Neural cell (in vitro differentiated cells): ENCODE results near the gene NRF1. TPM values are rescaled to one million over a fixed set of nuclear protein-coding genes. Genes with fewer than 3 reads are reported as not detected.

Source experiments
- H2AFZ ChIP-seq: fragments of 200-600, 300-800 bp; sonication (generic), shearing (Covaris generic); 2 replicates; pipeline ENCODE4 v1.6.0; 2014; ENCODE audit warnings: low read depth, mild to moderate bottlenecking, antibody characterized with exemption, low read length, moderate library complexity
- H3F3A ChIP-seq: fragments of 200-600 bp; shearing (Covaris generic); 2 replicates; pipeline ENCODE4 v1.6.1; 2016; ENCODE audit warnings: mild to moderate bottlenecking, moderate library complexity, mixed read lengths, antibody characterized with exemption, low read length; ENCODE audit not compliant: insufficient read depth, poor library complexity, severe bottlenecking
- H3K27ac ChIP-seq: fragments of 200-600, 300-800 bp; sonication (generic), shearing (Covaris generic); 2 replicates; pipeline ENCODE4 v1.5.1; 2014; ENCODE audit warnings: mild to moderate bottlenecking, low read length, moderate library complexity
- H3K27me3 ChIP-seq: fragments of 300-800, 200-600 bp; sonication (generic), shearing (Covaris generic); 2 replicates; pipeline ENCODE4 v1.6.0; 2014; ENCODE audit warnings: mild to moderate bottlenecking, low read depth, low read length, moderate library complexity; ENCODE audit not compliant: insufficient read depth
- H3K36me3 ChIP-seq: fragments of 300-800, 200-600 bp; sonication (generic), shearing (Covaris generic); 2 replicates; pipeline ENCODE4 v1.5.1; 2014; ENCODE audit warnings: mild to moderate bottlenecking, antibody characterized with exemption, low read length, moderate library complexity; ENCODE audit not compliant: insufficient read depth
- H3K4me2 ChIP-seq: fragments of 300-800, 200-600 bp; sonication (generic), shearing (Covaris generic); 2 replicates; pipeline ENCODE4 v1.6.0; 2014; ENCODE audit warnings: mild to moderate bottlenecking, low read length
- H3K4me3 ChIP-seq: fragments of 300-800, 200-600 bp; sonication (generic), shearing (Covaris generic); 2 replicates; pipeline ENCODE4 v1.5.1; 2014; ENCODE audit warnings: mild to moderate bottlenecking, low read length, moderate library complexity
- H3K79me2 ChIP-seq: fragments of 200-600 bp; shearing (Covaris generic); replicated peaks from 2 replicates; pipeline ENCODE4 v1.6.0; 2014; ENCODE audit warnings: mild to moderate bottlenecking, low read length, moderate library complexity; ENCODE audit not compliant: insufficient read depth
- H3K9ac ChIP-seq: fragments of 300-800, 200-600 bp; sonication (generic), shearing (Covaris generic); 2 replicates; pipeline ENCODE4 v1.6.1; 2016; ENCODE audit warnings: mild to moderate bottlenecking, low read length, mixed read lengths
- H3K9me2 ChIP-seq: fragments of 200-600 bp; shearing (Covaris generic); 2 replicates; pipeline ENCODE4 v1.6.1; 2016; ENCODE audit warnings: mild to moderate bottlenecking, low read length, mixed read lengths; ENCODE audit not compliant: insufficient read depth
- H3K9me3 ChIP-seq: fragments of 200-600, 300-800 bp; sonication (generic), shearing (Covaris generic); 2 replicates; pipeline ENCODE4 v1.6.1; 2016; ENCODE audit warnings: mild to moderate bottlenecking, mixed run types, low read length, moderate library complexity, mixed read lengths
- H4K20me1 ChIP-seq: fragments of 200-600 bp; shearing (Covaris generic); 2 replicates; pipeline ENCODE4 v1.6.1; 2016; ENCODE audit warnings: mild to moderate bottlenecking, mixed run types; ENCODE audit not compliant: insufficient read depth
- CTCF ChIP-seq: fragments of 450-650 bp; IDR thresholded peaks from 2 replicates; pipeline ENCODE4 v1.5.1; 2014; ENCODE audit warnings: antibody characterized with exemption, mild to moderate bottlenecking, moderate library complexity; ENCODE audit not compliant: poor library complexity, severe bottlenecking
- EP300 ChIP-seq: fragments of 450-650 bp; conservative IDR thresholded peaks from 2 replicates; pipeline ENCODE4 v1.6.1; 2014; ENCODE audit warnings: antibody characterized with exemption, mild to moderate bottlenecking, moderate library complexity; ENCODE audit not compliant: poor library complexity, severe bottlenecking
- EZH2 ChIP-seq: fragments of 200-600, 300-800 bp; shearing (Covaris generic), sonication (generic); IDR thresholded peaks from 2 replicates; pipeline ENCODE4 v1.6.1; 2014; ENCODE audit warnings: antibody characterized with exemption, low read length, borderline replicate concordance, mild to moderate bottlenecking; ENCODE audit not compliant: insufficient read depth, poor library complexity, severe bottlenecking
- MXI1 ChIP-seq: fragments of 450-650 bp; conservative IDR thresholded peaks from 2 replicates; pipeline ENCODE4 v1.6.1; 2014; ENCODE audit warnings: antibody characterized with exemption, mild to moderate bottlenecking; ENCODE audit not compliant: poor library complexity, severe bottlenecking
- POLR2AphosphoS5 ChIP-seq: IDR thresholded peaks from 2 replicates; pipeline ENCODE4 v1.6.1; 2012
- RAD21 ChIP-seq: fragments of 450-650 bp; conservative IDR thresholded peaks from 2 replicates; pipeline ENCODE4 v1.6.1; 2014; ENCODE audit warnings: antibody characterized with exemption, mild to moderate bottlenecking, moderate library complexity
- REST ChIP-seq: IDR thresholded peaks from 2 replicates; pipeline ENCODE4 v1.6.1; 2012; ENCODE audit warnings: borderline replicate concordance
- SMC3 ChIP-seq: fragments of 450-650 bp; conservative IDR thresholded peaks from 2 replicates; pipeline ENCODE4 v1.6.1; 2014; ENCODE audit warnings: antibody characterized with exemption, mild to moderate bottlenecking, moderate library complexity; ENCODE audit not compliant: poor library complexity
- TAF1 ChIP-seq: IDR thresholded peaks from 2 replicates; pipeline ENCODE4 v1.6.1; 2012; ENCODE audit warnings: low read depth
- polyA plus RNA-seq: library from polyadenylated mRNA; depleted of rRNA; stranded (reverse); fragments of >200 nt; gene quantifications from 2 replicates; pipeline ENCODE4 v1.2.3, GENCODE V29; 2014

Gene NRF1
- polyA plus RNA-seq, 1 donor from 2014 or later: 13.2 TPM

- Histone ChIP-seq H3K79me2 (no peaks in the 10 kb centered on the region), H3K36me3 (no peaks in the 10 kb centered on the region), H3K4me3 (no peak overlapping the region), H3K27me3 (no peaks in the 10 kb centered on the region), H3F3A (no peaks in the 10 kb centered on the region), H2AFZ (no peak overlapping the region), H3K9ac (no peak overlapping the region), H3K9me2 (no peaks in the 10 kb centered on the region), H4K20me1 (no peaks in the 10 kb centered on the region), H3K27ac (no peak overlapping the region), H3K9me3 (no peaks in the 10 kb centered on the region), H3K4me2 (no peak overlapping the region)
- no peak for TF ChIP-seq RAD21
- no peak for TF ChIP-seq MXI1
- TF ChIP-seq EZH2: no peak
- no peak for TF ChIP-seq EP300
- no peak for TF ChIP-seq SMC3
- TF ChIP-seq REST: no peak
- no peak for TF ChIP-seq TAF1
- no peak for TF ChIP-seq POLR2AphosphoS5
- TF ChIP-seq CTCF: no peak
These were observed 37.0 kb upstream of the NRF1 start for GRCh38 chr7:129574487-129574886.

- Histone ChIP-seq H3K9me2 (no peaks in the 10 kb centered on the region), H3K27me3 (no peaks in the 10 kb centered on the region), H3K36me3 (no peaks in the 10 kb centered on the region), H3K4me2 (no peak overlapping the region), H2AFZ (no peak overlapping the region), H3K79me2 (no peaks in the 10 kb centered on the region), H4K20me1 (no peaks in the 10 kb centered on the region), H3K9me3 (no peaks in the 10 kb centered on the region), H3K9ac (no peak overlapping the region), H3K27ac (no peak overlapping the region), H3K4me3 (no peak overlapping the region), H3F3A (no peaks in the 10 kb centered on the region)
- TF ChIP-seq EP300 (no peak), POLR2AphosphoS5 (no peak), CTCF (no peak), MXI1 (no peak), TAF1 (no peak), RAD21 (no peak), REST (no peak), EZH2 (no peak), SMC3 (no peak)
These were observed 35.8 kb upstream of the NRF1 start for GRCh38 chr7:129575699-129576098.
